Activated CD4-positive, alpha-beta memory T cell treated with anti-CD3 and anti-CD28 coated beads for 36 hours (primary cell): ENCODE measurements around the gene RAB1A. TPM values are rescaled to one million over a fixed set of nuclear protein-coding genes. Genes with fewer than 3 reads are reported as not detected.

ENCODE experiments used
- CTCF ChIA-PET: fragments of 350-600 bp; sonication (Branson Sonifier 250); formaldehyde crosslinking; loops from one replicate; lab custom pipeline; 2021; ENCODE audit warnings: antibody characterized with exemption, inconsistent platforms; lab: Charles Lee
- POLR2A ChIA-PET: fragments of 350-600 bp; sonication (Branson Sonifier 250); formaldehyde crosslinking; loops from one replicate; lab custom pipeline; 2021; ENCODE audit warnings: antibody characterized with exemption; lab: Charles Lee
- DNase-seq: peaks from one replicate; pipeline ENCODE4 v3.0.0-alpha.2; 2020
- H3K27ac Mint-ChIP-seq: one replicate; pipeline ENCODE4 v1.8.0; 2021; ENCODE audit warnings: mixed read lengths
- H3K27me3 Mint-ChIP-seq: one replicate; pipeline ENCODE4 v1.8.0; 2021; ENCODE audit warnings: mixed read lengths
- H3K36me3 Mint-ChIP-seq: one replicate; pipeline ENCODE4 v1.8.0; 2021; ENCODE audit warnings: mixed read lengths
- H3K4me1 Mint-ChIP-seq: one replicate; pipeline ENCODE4 v1.8.0; 2021; ENCODE audit warnings: low read depth, mixed read lengths
- H3K4me3 Mint-ChIP-seq: one replicate; pipeline ENCODE4 v1.8.0; 2021; ENCODE audit warnings: mild to moderate bottlenecking, mixed read lengths
- H3K9me3 Mint-ChIP-seq: one replicate; pipeline ENCODE4 v1.8.0; 2021; ENCODE audit warnings: mixed read lengths
- intact Hi-C: fragments of 100-400 bp; cut with micrococcal nuclease; formaldehyde crosslinking; loops from one replicate; pipeline ENCODE4 v1.15.1; 2023
- total RNA-seq, 2 experiments: library from RNA; stranded (reverse); gene quantifications; one replicate each; pipeline ENCODE4 v1.2.3, GENCODE V29; 2021

Gene RAB1A
- total RNA-seq, 2 experiments from 2014 or later = 84.3 to 84.5 TPM

- POLR2A ChIA-PET = no interaction called here
- H3K9me3 Mint-ChIP-seq = no peaks in the 10 kb centered on the region
- H3K4me1 Mint-ChIP-seq = peaks cover 45% of the 10 kb centered on the region
- no peaks in the 10 kb centered on the region for H3K27me3 Mint-ChIP-seq
- intact Hi-C loops = no loop called here
- CTCF ChIA-PET = interaction anchor here (1.0 to 1.4 kb wide), 3 partner anchors 17 to 74 kb away, joined by 3 to 6 read pairs (median 3); partner anchors contain the start of gene RAB1A
- H3K36me3 Mint-ChIP-seq = peaks cover 2% of the 10 kb centered on the region
- DNase-seq = no peak
- H3K27ac Mint-ChIP-seq = no peak overlapping the region
- H3K4me3 Mint-ChIP-seq = no peak overlapping the region
Measured at GRCh38 chr2:65113229-65113628, 16.7 kb downstream of the RAB1A start.

- intact Hi-C loops = no loop called here
- peaks cover 43% of the 10 kb centered on the region for H3K4me1 Mint-ChIP-seq
- no peaks in the 10 kb centered on the region for H3K9me3 Mint-ChIP-seq
- no peaks in the 10 kb centered on the region for H3K27me3 Mint-ChIP-seq
- no peak for DNase-seq
- ChIA-PET CTCF (interaction anchor here (1.4 kb wide), 2 partner anchors 56 to 75 kb away, joined by 4 to 6 read pairs; no protein-coding TSS in a partner anchor), POLR2A (interaction anchor here (1.2 kb wide), 1 partner anchor 17 kb away, joined by 5 read pairs; the partner anchor contains the start of gene RAB1A)
- no peak overlapping the region for H3K4me3 Mint-ChIP-seq
- H3K27ac Mint-ChIP-seq = no peak overlapping the region
- H3K36me3 Mint-ChIP-seq = peaks cover 2% of the 10 kb centered on the region
Measured at GRCh38 chr2:65112633-65113032, 17.3 kb downstream of the RAB1A start.

GRCh38 chr2:65108780-65109179 is 21.1 kb downstream of the RAB1A start:
- Mint-ChIP-seq H3K4me1 (peaks cover 30% of the 10 kb centered on the region), H3K27me3 (no peaks in the 10 kb centered on the region)

GRCh38 chr2:65107530-65107929 is 22.4 kb downstream of the RAB1A start:
- CTCF ChIA-PET = interaction anchor here (0.9 to 1.4 kb wide), 2 partner anchors 11 to 22 kb away, joined by 3 read pairs; partner anchors contain the start of gene RAB1A
- Mint-ChIP-seq H3K27ac (no peak overlapping the region), H3K4me3 (no peak overlapping the region), H3K27me3 (no peaks in the 10 kb centered on the region), H3K36me3 (peaks cover 9% of the 10 kb centered on the region), H3K4me1 (peaks cover 23% of the 10 kb centered on the region), H3K9me3 (no peaks in the 10 kb centered on the region)
- no peak for DNase-seq
- intact Hi-C loops = no loop called here
- POLR2A ChIA-PET = no interaction called here

More at GRCh38 chr2:65108780-65109179, 21.1 kb downstream of the RAB1A start:
- peaks cover 6% of the 10 kb centered on the region for H3K36me3 Mint-ChIP-seq
- no peak for DNase-seq
- no peak overlapping the region for H3K4me3 Mint-ChIP-seq
- H3K27ac Mint-ChIP-seq = no peak overlapping the region
- ChIA-PET POLR2A (no interaction called here), CTCF (no interaction called here)
- intact Hi-C loops = no loop called here
- no peaks in the 10 kb centered on the region for H3K9me3 Mint-ChIP-seq

- H3K36me3 Mint-ChIP-seq = peaks cover 17% of the 10 kb centered on the region
- CTCF ChIA-PET = interaction anchor here (1.0 kb wide), 1 partner anchor 84 kb away, joined by 4 read pairs; no protein-coding TSS in a partner anchor
Measured at GRCh38 chr2:65103013-65103715, 26.7 kb downstream of the RAB1A start.

GRCh38 chr2:65101071-65101470 is 28.8 kb downstream of the RAB1A start:
- H3K9me3 Mint-ChIP-seq = no peaks in the 10 kb centered on the region
- CTCF ChIA-PET = no interaction called here
- POLR2A ChIA-PET = no interaction called here
- H3K36me3 Mint-ChIP-seq = peaks cover 23% of the 10 kb centered on the region
- peaks cover 20% of the 10 kb centered on the region for H3K4me1 Mint-ChIP-seq
- H3K27ac Mint-ChIP-seq = no peak overlapping the region
- DNase-seq = no peak
- no peak overlapping the region for H3K4me3 Mint-ChIP-seq
- intact Hi-C loops = no loop called here
- no peaks in the 10 kb centered on the region for H3K27me3 Mint-ChIP-seq

More at GRCh38 chr2:65103013-65103715, 26.7 kb downstream of the RAB1A start:
- H3K4me1 Mint-ChIP-seq = peaks cover 19% of the 10 kb centered on the region
- no peak for DNase-seq
- no peak overlapping the region for H3K27ac Mint-ChIP-seq
- intact Hi-C loops = no loop called here
- POLR2A ChIA-PET = no interaction called here
- no peaks in the 10 kb centered on the region for H3K27me3 Mint-ChIP-seq
- no peak overlapping the region for H3K4me3 Mint-ChIP-seq
- H3K9me3 Mint-ChIP-seq = no peaks in the 10 kb centered on the region

- CTCF ChIA-PET = no interaction called here
- H3K4me1 Mint-ChIP-seq = peaks cover 15% of the 10 kb centered on the region
- H3K27ac Mint-ChIP-seq = peak overlapping the region; percentile 42
- no peaks in the 10 kb centered on the region for H3K27me3 Mint-ChIP-seq
- no peak for DNase-seq
- intact Hi-C loops = no loop called here
- peaks cover 23% of the 10 kb centered on the region for H3K36me3 Mint-ChIP-seq
- POLR2A ChIA-PET = no interaction called here
- no peak overlapping the region for H3K4me3 Mint-ChIP-seq
- H3K9me3 Mint-ChIP-seq = no peaks in the 10 kb centered on the region
Measured at GRCh38 chr2:65098741-65099140, 31.2 kb downstream of the RAB1A start.

GRCh38 chr2:65097844-65098243 is 32.1 kb downstream of the RAB1A start:
- POLR2A ChIA-PET = no interaction called here
- Mint-ChIP-seq H3K4me3 (no peak overlapping the region), H3K27me3 (no peaks in the 10 kb centered on the region), H3K27ac (peak overlapping the region; percentile 24), H3K4me1 (peaks cover 16% of the 10 kb centered on the region), H3K36me3 (peaks cover 27% of the 10 kb centered on the region), H3K9me3 (no peaks in the 10 kb centered on the region)
- CTCF ChIA-PET = no interaction called here
- no peak for DNase-seq
- intact Hi-C loops = no loop called here

GRCh38 chr2:65096948-65097347 is 33.0 kb downstream of the RAB1A start:
- Mint-ChIP-seq H3K27ac (peak overlapping the region; percentile 31), H3K9me3 (no peaks in the 10 kb centered on the region), H3K4me1 (peaks cover 17% of the 10 kb centered on the region), H3K27me3 (no peaks in the 10 kb centered on the region), H3K4me3 (no peak overlapping the region), H3K36me3 (peaks cover 30% of the 10 kb centered on the region)
- DNase-seq = no peak
- intact Hi-C loops = no loop called here
- ChIA-PET CTCF (no interaction called here), POLR2A (no interaction called here)

- Mint-ChIP-seq H3K9me3 (no peaks in the 10 kb centered on the region), H3K4me1 (peaks cover 15% of the 10 kb centered on the region), H3K27ac (no peak overlapping the region), H3K27me3 (no peaks in the 10 kb centered on the region), H3K4me3 (no peak overlapping the region), H3K36me3 (peaks cover 37% of the 10 kb centered on the region)
- CTCF ChIA-PET = no interaction called here
- intact Hi-C loops = no loop called here
- DNase-seq = no peak
- POLR2A ChIA-PET = no interaction called here
Measured at GRCh38 chr2:65093211-65093610, 36.7 kb downstream of the RAB1A start.

GRCh38 chr2:65092791-65093190 is 37.1 kb downstream of the RAB1A start:
- Mint-ChIP-seq H3K27me3 (no peaks in the 10 kb centered on the region), H3K9me3 (no peaks in the 10 kb centered on the region), H3K4me1 (peaks cover 11% of the 10 kb centered on the region), H3K27ac (peak overlapping the region; percentile 23), H3K36me3 (peaks cover 40% of the 10 kb centered on the region), H3K4me3 (no peak overlapping the region)
- ChIA-PET POLR2A (no interaction called here), CTCF (no interaction called here)
- intact Hi-C loops = no loop called here
- no peak for DNase-seq

GRCh38 chr2:65085148-65085547 is 44.8 kb downstream of the RAB1A start:
- ChIA-PET CTCF (interaction anchor here (1.1 to 1.2 kb wide), 2 partner anchors 21 to 44 kb away, joined by 4 to 6 read pairs; partner anchors contain the start of gene RAB1A), POLR2A (interaction anchor here (0.9 to 1.3 kb wide), 2 partner anchors 11 to 45 kb away, joined by 3 to 4 read pairs; partner anchors contain the start of gene RAB1A)
- intact Hi-C loops = no loop called here
- Mint-ChIP-seq H3K27ac (no peak overlapping the region), H3K27me3 (no peaks in the 10 kb centered on the region), H3K36me3 (peaks cover 34% of the 10 kb centered on the region), H3K4me1 (peaks cover 3% of the 10 kb centered on the region), H3K9me3 (no peaks in the 10 kb centered on the region), H3K4me3 (no peak overlapping the region)
- no peak for DNase-seq
